Measurements from ENCODE around the gene MGAT4B.

Gene MGAT4B

DNA sequence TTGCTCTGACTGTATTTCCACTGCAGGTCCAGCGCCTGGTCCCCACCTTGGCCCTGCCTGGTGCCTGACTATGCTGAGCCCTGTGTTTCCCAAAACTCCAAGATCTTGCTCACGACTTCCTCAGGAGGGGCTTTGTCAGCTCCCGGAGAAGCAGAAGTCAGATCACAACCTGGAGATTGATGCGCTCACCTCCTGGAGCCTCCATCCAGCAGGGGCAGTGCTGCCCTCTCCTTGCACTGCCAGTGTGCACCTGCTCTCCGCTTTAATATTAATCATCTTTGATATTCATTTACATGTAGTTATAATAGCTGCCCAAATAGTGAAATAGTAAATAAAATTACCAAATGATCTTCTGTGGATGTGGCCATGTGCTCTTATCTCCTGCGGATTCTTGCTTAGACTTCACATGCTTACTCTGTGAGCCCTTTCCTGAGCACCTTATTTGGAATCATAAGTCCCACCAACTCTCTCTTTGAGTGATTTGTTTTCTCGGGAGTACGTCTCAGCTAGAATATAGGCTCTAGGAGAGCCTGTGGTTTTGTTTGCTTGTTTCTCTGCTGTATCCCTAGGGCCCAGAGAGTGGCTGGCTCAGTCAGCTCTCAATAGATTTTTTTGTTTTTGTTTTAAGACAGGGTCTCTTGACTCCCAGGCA lies 56.7 kb downstream of the MGAT4B start:
- no peak for DNase-seq (ENCODE audit: low read depth in 1 of 2, low spot score in 1 of 2)

DNA sequence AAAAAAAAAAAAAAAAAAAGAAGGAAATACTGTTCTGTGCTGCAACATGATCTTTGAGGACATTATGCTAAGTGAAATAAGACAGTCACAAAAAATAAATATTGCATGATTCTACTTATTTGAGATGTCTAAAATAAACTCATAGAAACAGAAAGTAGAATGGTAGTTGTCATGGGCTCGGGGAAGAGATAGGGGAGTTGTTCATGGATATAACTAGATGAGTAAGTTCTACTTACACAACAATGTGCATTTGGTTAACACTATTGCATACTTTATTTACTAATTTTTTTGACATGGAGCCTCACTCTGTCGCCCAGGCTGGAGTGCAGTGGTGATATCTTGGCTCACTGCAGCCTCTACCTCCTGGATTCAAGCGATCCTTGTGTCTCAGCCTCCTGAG lies 58.9 kb downstream of the MGAT4B start:
- DNase-seq (ENCODE audit: low read depth in 1 of 2, low spot score in 1 of 2): no peak

All from stimulated activated CD4-positive, alpha-beta T cell treated with anti-CD3 and anti-CD28 coated beads, Interleukin-15, amount 100 ng/mL, for 1 hour (primary cell).